Tibial nerve (tissue), 4 donors: ENCODE measurements around the gene AGK. TPM values are rescaled to one million over a fixed set of nuclear protein-coding genes. Genes with fewer than 3 reads are reported as not detected.

Source experiments
- DNase-seq, 2 donors: peaks; one replicate each; pipeline ENCODE4 v3.0.0-alpha.2; 2019; ENCODE audit warnings: low spot score in 2 of 2
- H3K27ac ChIP-seq, 4 donors: fragments of 200-600 bp; sonication (generic) in 3 of 4; one replicate each; pipeline ENCODE4 v1.5.1; 2017 to 2019; ENCODE audit warnings: mild to moderate bottlenecking in 1 of 4
- H3K27me3 ChIP-seq, 2 donors: fragments of 200-600 bp; sonication (generic) in 1 of 2; one replicate each; pipeline versions ENCODE4 v1.5.1 to v1.6.0; 2017 to 2019
- H3K36me3 ChIP-seq, 3 donors: fragments of 200-600 bp; sonication (generic); one replicate each; pipeline ENCODE4 v1.5.1; 2018 to 2019
- H3K4me1 ChIP-seq, 4 donors: fragments of 200-600 bp; sonication (generic) in 3 of 4; one replicate each; pipeline ENCODE4 v1.5.1; 2017 to 2019
- H3K4me3 ChIP-seq, 4 donors: fragments of 200-600 bp; sonication (generic) in 3 of 4; one replicate each; pipeline ENCODE4 v1.5.1; 2017 to 2019; ENCODE audit warnings: mild to moderate bottlenecking in 1 of 4, moderate library complexity in 1 of 4
- H3K9me3 ChIP-seq, 4 donors: fragments of 200-600 bp; sonication (generic) in 3 of 4; one replicate each; pipeline ENCODE4 v1.5.1; 2017 to 2019
- CTCF ChIP-seq, 5 experiments: fragments of 200-600 bp in 3 of 5; fragments of 450-650 bp in 2 of 5; sonication (generic) in 3 of 5; IDR thresholded peaks; one replicate each; pipeline ENCODE4 v1.5.1; 2016 to 2019; ENCODE audit warnings: antibody characterized with exemption in 5 of 5, mild to moderate bottlenecking in 3 of 5, moderate library complexity in 2 of 5
- EP300 ChIP-seq, 2 donors: sonication (generic); formaldehyde crosslinking; IDR thresholded peaks; one replicate each; pipeline ENCODE4 v1.6.1; 2017; ENCODE audit warnings: antibody characterized with exemption in 2 of 2, mild to moderate bottlenecking in 1 of 2
- POLR2A ChIP-seq, 2 donors: fragments of 450-650 bp; IDR thresholded peaks; one replicate each; pipeline ENCODE4 v1.6.1; 2017; ENCODE audit warnings: antibody characterized with exemption in 2 of 2, mild to moderate bottlenecking in 2 of 2, moderate library complexity in 2 of 2
- WGBS, 2 donors: methylation state at CpG; one replicate each; pipeline ENCODE4 v1.1.5; 2018; 5-methylcytosine and 5-hydroxymethylcytosine counted together
- total RNA-seq, 4 donors: library from RNA; depleted of rRNA; stranded (reverse); fragments of >200 nt; gene quantifications; one replicate each; pipeline ENCODE4 v1.1.0, GENCODE V29; 2016

The AGK gene
- total RNA-seq, 4 donors from 2014 or later = 16.4 to 45.9 (median 26.3) TPM

GRCh38 chr7:141559961-141560360, 8.8 kb downstream of the AGK start:
- Histone ChIP-seq H3K4me3 (no peak overlapping the region), H3K4me1 (peaks cover 0 to 9% (median 0%) of the 10 kb centered on the region in 4 donors), H3K9me3 (peaks cover 0 to 9% (median 4%) of the 10 kb centered on the region in 4 donors), H3K27me3 (no peaks in the 10 kb centered on the region), H3K36me3 (peaks cover 0 to 52% (median 0%) of the 10 kb centered on the region in 3 donors), H3K27ac (no peak overlapping the region)
- no peak for TF ChIP-seq POLR2A (IDR thresholded peaks at IDR 0.05)
- no peak for TF ChIP-seq EP300 (IDR thresholded peaks at IDR 0.05)
- no peak for TF ChIP-seq CTCF (IDR thresholded peaks at IDR 0.05)
- DNase-seq = no peak
- 78 to 80% methylated on average over 1 of the region's 1 CpG for WGBS, 2 donors

- no peak for DNase-seq
- WGBS, 2 donors = 86 to 88% methylated on average over 5 of the region's 5 CpGs
- Histone ChIP-seq H3K27me3 (no peaks in the 10 kb centered on the region), H3K4me1 (peaks cover 0 to 9% (median 0%) of the 10 kb centered on the region in 4 donors), H3K4me3 (no peak overlapping the region), H3K27ac (no peak overlapping the region), H3K36me3 (peaks cover 0 to 58% (median 0%) of the 10 kb centered on the region in 3 donors), H3K9me3 (peaks cover 0 to 9% (median 4%) of the 10 kb centered on the region in 4 donors)
- TF ChIP-seq EP300 (IDR thresholded peaks at IDR 0.05) (no peak), POLR2A (IDR thresholded peaks at IDR 0.05) (no peak), CTCF (IDR thresholded peaks at IDR 0.05) (no peak)
Measured at GRCh38 chr7:141562036-141562435, 10.8 kb downstream of the AGK start.

DNA sequence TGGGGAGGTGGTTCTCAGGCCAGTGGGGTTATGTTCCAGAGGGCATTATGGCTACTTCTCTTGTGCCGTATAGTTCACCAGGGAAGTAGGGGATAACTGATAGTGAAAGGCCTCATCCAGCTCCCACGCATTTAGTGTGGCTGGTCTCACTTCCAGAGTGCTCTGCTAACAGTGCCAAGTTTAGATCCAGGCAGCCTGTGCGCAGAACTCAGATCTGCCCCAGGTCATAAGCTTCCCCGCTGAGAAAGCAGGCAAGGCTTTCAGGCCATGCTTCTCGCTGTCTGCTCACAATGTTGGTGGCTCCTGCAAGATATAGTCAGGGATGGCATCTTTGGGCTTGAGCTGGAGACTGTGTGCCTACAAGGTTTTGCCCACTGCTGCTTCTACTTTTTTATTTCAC, 11.3 kb downstream of the AGK start:
- no peaks in the 10 kb centered on the region for H3K27me3 ChIP-seq
- TF ChIP-seq POLR2A (IDR thresholded peaks at IDR 0.05) (no peak), CTCF (IDR thresholded peaks at IDR 0.05) (no peak), EP300 (IDR thresholded peaks at IDR 0.05) (no peak)
- H3K4me1 ChIP-seq = peaks cover 0 to 9% (median 0%) of the 10 kb centered on the region in 4 donors
- no peak for DNase-seq
- no peak overlapping the region for H3K27ac ChIP-seq
- WGBS, 2 donors = 91 to 98% methylated on average over 5 of the region's 5 CpGs
- H3K36me3 ChIP-seq = peaks cover 0 to 57% (median 0%) of the 10 kb centered on the region in 3 donors
- H3K9me3 ChIP-seq = peaks cover 0 to 9% (median 4%) of the 10 kb centered on the region in 4 donors
- no peak overlapping the region for H3K4me3 ChIP-seq

DNA sequence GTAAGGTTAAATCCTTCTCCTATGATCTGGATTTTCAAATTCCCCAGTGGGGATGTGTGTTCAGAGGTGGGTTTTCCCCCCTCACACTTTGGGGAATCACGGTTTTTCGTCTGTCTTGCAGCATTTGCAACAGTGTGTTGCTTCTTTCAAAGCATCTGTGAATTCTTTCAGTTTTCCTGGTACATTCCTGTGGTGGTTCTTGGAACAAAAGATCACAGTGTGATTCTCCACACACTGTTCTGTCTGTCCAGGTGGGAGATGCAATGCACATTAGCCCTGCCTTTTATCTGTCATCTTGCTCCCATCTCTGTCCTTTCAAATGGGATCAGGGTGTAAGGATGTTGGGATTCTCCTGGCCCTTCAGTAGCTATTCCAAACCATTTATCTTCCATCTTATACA, 11.8 kb downstream of the AGK start:
- Histone ChIP-seq H3K27me3 (no peaks in the 10 kb centered on the region), H3K4me3 (no peak overlapping the region), H3K27ac (no peak overlapping the region), H3K9me3 (peaks cover 0 to 9% (median 4%) of the 10 kb centered on the region in 4 donors), H3K36me3 (peaks cover 0 to 59% (median 0%) of the 10 kb centered on the region in 3 donors), H3K4me1 (peaks cover 0 to 9% (median 0%) of the 10 kb centered on the region in 4 donors)
- 75 to 79% methylated on average over 2 of the region's 2 CpGs for WGBS, 2 donors
- no peak for DNase-seq
- TF ChIP-seq EP300 (IDR thresholded peaks at IDR 0.05) (no peak), POLR2A (IDR thresholded peaks at IDR 0.05) (no peak), CTCF (IDR thresholded peaks at IDR 0.05) (no peak)

DNA sequence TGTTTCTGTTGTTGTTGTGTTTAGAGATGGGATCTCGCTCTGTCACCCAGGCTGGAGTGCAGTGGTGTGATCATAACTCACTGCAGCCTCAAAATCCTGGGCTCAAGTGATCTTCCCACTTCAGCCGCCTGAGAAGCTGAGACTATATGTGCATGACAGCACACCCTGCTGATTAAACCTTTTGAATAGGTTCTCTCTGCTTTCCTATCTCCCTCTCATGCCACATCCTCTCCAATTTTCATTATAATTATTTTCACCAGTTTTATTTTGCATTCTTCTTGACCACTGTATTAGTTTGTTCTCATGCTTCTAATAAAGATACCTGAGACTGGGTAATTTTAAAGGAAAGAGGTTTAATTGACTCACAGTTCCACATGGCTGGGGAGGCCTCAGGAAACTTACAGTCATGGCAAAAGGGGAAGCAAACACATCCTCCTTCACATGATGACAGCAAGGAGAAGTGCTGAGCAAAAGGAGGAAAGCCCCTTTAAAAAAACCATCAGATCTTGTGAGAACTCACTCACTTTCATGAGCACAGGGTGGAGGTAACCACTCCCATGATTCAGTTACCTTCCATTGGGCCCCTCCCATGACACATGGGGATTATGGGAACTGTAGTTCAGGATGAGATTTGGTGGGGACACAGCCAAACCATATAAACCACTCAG, 12.9 kb downstream of the AGK start:
- no peak overlapping the region for H3K27ac ChIP-seq
- DNase-seq = no peak
- 95 to 100% methylated on average over 2 of the region's 2 CpGs for WGBS, 2 donors
- TF ChIP-seq CTCF (IDR thresholded peaks at IDR 0.05) (no peak), EP300 (IDR thresholded peaks at IDR 0.05) (no peak), POLR2A (IDR thresholded peaks at IDR 0.05) (no peak)
- H3K4me3 ChIP-seq = no peak overlapping the region
- no peaks in the 10 kb centered on the region for H3K4me1 ChIP-seq
- peaks cover 0 to 8% (median 3%) of the 10 kb centered on the region in 4 donors for H3K9me3 ChIP-seq
- H3K27me3 ChIP-seq = no peaks in the 10 kb centered on the region
- H3K36me3 ChIP-seq = peaks cover 0 to 56% (median 0%) of the 10 kb centered on the region in 3 donors
